SW 1271 (cell line): ENCODE measurements around the gene C2orf76.
"Not testable (repeated sequence)": the region's sequence is repeated elsewhere in the genome, so short reads cannot be mapped to it uniquely, and the experiment has no call there.

Experiments
- DNase-seq, 2 experiments: peaks; one replicate each; lab custom pipeline; 2025; lab: John Stamatoyannopoulos, UW

The C2orf76 gene

DNA sequence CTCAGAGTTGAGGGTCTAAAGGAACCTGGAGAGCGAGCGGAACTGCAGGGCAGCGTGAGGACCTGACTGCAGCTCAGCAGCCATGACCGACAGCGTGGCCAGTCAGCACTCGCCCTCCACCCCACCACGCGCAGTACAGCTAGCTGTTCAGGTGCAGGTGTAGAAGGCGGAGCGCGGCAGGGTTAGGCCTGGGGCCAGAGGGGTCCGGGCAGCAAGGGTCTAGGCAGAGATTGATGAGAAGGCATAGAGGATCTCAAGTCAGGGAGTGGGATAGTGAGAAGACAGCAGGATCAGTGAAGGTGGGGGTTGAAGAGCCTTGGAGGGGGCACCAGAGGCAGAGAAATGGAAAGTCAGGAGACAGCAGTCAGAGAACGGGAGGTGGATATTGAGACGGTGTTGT lies 72.0 kb downstream of the C2orf76 start:
- DNase-seq, result no peak

GRCh38 chr2:119293900-119294299 lies 72.7 kb downstream of the C2orf76 start:
- no peak for DNase-seq

- DNase-seq, result no peak
These were observed 73.4 kb downstream of the C2orf76 start for GRCh38 chr2:119293254-119293653.

DNA sequence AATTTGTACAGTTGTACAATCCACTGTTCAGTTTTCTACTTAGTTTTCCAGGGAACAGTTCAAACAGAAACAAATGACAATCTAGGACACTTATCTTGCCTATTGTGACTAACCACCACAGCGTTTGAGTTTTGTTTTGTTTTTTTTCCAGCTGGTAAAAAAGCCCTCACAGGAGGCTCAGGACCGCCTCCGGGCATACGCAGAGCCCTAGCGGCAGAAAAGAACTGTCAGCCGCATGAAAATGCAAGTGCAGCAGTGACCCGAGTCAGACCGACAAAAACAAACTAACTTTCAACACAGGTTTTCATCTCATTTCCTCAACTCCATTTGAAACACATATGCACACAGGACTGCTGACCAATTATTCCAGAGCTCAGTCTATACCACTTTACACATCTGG lies 74.4 kb downstream of the C2orf76 start:
- DNase-seq, result no peak

- no peak for DNase-seq
These were observed 75.0 kb downstream of the C2orf76 start for GRCh38 chr2:119291588-119292167.

GRCh38 chr2:119290859-119291587 lies 75.6 kb downstream of the C2orf76 start:
- DNase-seq, result peak in 1 of 2 experiments; percentile 31

GRCh38 chr2:119289642-119290041 lies 77.0 kb downstream of the C2orf76 start:
- no peak for DNase-seq

DNA sequence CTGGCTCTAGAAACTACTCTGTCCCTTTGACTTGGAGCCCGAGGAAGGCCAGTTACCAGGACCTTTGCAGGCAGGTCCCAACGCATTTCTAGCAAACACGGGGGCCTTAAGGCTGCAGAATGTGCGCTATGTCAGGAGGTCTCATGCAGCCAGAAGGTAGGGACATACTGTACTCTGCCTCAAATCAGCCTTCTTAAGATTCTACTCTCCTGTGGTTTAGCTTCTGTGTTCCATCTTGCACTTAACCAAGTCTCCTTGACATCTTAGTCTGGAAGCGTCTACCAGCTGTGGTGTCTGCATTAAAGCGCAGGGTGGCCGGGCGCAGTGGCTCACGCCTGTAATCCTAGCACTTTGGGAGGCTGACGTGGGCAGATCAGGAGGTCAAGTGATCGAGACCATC lies 77.5 kb downstream of the C2orf76 start:
- DNase-seq, result no peak

DNA sequence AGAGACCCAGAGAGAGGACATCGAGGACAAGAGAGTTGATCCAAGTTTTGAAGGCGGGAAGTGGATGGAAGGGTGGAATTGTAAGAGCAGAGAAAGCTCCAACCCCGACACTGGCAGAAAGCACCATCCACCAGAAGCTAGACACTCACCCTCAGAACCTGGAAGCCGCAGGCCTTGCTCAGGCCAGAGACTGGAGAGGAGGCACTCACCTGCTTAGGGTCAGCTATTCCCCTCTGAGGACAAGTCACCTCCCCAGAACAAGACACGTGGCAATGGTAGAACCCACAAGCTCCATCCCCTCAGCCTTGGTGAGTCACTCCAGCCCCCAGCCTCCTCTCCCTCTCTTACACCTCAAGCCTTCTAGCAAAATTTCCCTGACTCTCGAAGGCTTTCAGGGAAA lies 78.1 kb downstream of the C2orf76 start:
- DNase-seq, result no peak

DNA sequence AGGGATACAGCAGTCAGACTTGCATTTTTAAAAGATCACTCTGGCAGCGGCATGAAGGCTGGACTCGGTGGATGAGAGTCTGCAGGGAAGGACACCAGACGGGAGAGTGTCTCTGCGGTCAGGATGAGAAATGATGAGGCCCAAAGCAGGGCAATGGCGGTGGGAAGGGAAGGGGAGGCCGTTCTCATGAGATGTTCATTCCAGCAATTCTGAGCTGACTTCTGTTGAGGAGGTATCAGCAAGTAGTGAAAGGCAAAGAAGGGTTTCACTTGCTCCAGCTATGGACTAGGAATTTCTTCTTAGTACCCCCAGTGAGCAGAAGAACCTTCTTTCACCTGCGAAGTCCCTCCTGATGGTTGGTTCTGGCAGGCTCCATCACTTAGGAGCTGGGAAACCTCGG lies 80.0 kb downstream of the C2orf76 start:
- no peak for DNase-seq

GRCh38 chr2:119283873-119284331 lies 82.7 kb downstream of the C2orf76 start:
- DNase-seq, result no peak

DNA sequence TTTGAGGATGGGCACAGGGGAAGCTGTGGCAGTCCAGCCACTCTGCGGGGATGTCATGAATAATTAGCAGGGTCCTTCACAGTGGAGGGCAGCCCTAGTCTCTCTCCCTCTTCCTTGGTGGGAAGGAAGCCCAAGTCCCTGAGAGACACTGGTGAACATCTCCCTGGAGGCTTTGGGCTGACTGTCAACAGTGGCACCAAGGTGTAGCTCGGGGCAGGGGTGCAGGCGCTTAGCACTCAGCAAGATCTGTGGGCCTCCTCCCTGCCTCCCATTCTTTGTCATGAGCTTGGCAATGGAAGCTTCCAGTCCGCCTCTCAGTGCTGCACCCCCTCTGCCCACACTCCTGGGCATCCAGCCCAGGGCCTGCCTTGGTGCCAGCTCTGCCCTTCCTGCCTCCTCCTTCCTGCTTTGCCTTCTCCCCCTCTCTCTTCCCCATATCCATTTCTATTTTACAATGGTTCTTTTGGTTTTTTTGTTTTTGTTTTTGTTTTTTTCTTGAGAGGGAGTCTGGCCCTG lies 83.6 kb downstream of the C2orf76 start:
- no peak for DNase-seq

GRCh38 chr2:119282146-119282995 lies 84.3 kb downstream of the C2orf76 start:
- no peak for DNase-seq

- DNase-seq, result no peak
These were observed 86.0 kb downstream of the C2orf76 start for GRCh38 chr2:119280680-119281079.

- DNase-seq, result no peak
These were observed 87.0 kb downstream of the C2orf76 start for GRCh38 chr2:119279666-119280065.

DNA sequence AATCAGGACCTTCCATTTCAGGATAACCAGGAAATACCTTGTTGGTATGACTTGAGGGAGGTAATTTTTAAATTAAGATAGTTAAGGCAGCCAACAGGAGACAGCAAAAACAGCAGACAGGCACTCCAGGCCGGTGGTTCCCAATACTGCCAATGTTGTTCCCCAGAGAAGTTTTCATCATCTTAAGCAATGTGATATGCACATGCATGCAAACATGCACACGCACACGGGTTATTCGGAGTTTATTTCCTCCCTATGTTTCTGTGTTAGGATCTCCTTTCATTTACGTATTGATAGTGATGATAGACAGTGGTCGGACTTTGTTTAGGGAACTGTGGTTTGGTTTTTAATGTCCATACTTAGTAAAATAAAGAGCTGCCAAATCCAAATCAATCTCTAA lies 87.7 kb downstream of the C2orf76 start:
- DNase-seq, result no peak

GRCh38 chr2:119278385-119278784 lies 88.2 kb downstream of the C2orf76 start:
- not testable (repeated sequence) for DNase-seq

GRCh38 chr2:119276864-119277263 lies 89.8 kb downstream of the C2orf76 start:
- no peak for DNase-seq

DNA sequence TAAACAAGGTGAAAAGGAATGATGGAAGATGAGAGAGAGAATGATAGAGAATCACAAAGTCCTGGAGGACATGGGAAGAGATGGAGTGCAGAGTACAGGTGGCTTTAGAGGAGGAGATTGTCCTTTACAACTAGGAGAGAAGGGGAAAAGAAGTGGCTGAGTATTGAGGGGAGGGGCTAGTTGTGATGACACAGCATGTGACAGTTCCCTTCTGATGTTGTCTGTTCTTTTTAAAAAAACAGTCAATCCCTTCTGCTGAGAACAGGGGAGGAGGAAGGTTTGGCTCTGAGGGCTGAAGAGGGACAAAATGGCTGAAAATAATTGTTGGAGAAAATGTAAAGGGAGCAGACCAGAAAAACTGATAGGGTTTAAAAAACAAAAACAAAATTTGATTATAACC lies 99.0 kb downstream of the C2orf76 start:
- DNase-seq, result no peak

GRCh38 chr2:119266091-119266589 lies 100.5 kb downstream of the C2orf76 start:
- DNase-seq, result no peak

GRCh38 chr2:119265693-119266066 lies 101.0 kb downstream of the C2orf76 start:
- DNase-seq, result no peak
